ENCODE measurements around the gene SDHD. TPM values are rescaled to one million over a fixed set of nuclear protein-coding genes. Genes with fewer than 3 reads are reported as not detected.

SDHD gene
- total and polyA plus RNA-seq, 9 of the 15 experiments (the other 6 are each of a cell fraction or from before 2014, with no cell fraction given) = 150 to 1,225 (median 215) TPM

- TF ChIP-seq PRDM10 (IDR thresholded peaks at IDR 0.05; ENCODE audit: partially characterized antibody) (peak; percentile 95), MBD2 (IDR thresholded peaks at IDR 0.05; ENCODE audit: borderline replicate concordance, low read depth) (no peak), CBFA2T2 (conservative IDR thresholded peaks at IDR 0.05) (peak; percentile 62), TFE3 (CRISPR knock-in tag; IDR thresholded peaks at IDR 0.05) (no peak), CTCF (IDR thresholded peaks at IDR 0.05 in 2 of 3, conservative IDR thresholded peaks at IDR 0.05 in 1 of 3; ENCODE audit: insufficient read depth in 2 of 3, low read depth in 1 of 3, low read length in 3 of 3) (no peak), REST (IDR thresholded peaks at IDR 0.05; ENCODE audit: borderline replicate concordance) (no peak), REST (CRISPR knock-in tag; IDR thresholded peaks at IDR 0.05; ENCODE audit: low read depth) (no peak), ZBTB12 (CRISPR knock-in tag; IDR thresholded peaks at IDR 0.05) (peak; percentile 59), XRCC5 (IDR thresholded peaks at IDR 0.05; ENCODE audit: low read depth, low read length) (no peak)
These were observed 11.3 kb downstream of the SDHD start (continued) for GRCh38 chr11:112097734-112098528.

All from K562 (cell line).